ENCODE measurements around the gene CPTP. TPM values are rescaled to one million over a fixed set of nuclear protein-coding genes. Genes with fewer than 3 reads are reported as not detected.

Gene CPTP
- total RNA-seq, 1 donor, result 17.7 TPM

DNA sequence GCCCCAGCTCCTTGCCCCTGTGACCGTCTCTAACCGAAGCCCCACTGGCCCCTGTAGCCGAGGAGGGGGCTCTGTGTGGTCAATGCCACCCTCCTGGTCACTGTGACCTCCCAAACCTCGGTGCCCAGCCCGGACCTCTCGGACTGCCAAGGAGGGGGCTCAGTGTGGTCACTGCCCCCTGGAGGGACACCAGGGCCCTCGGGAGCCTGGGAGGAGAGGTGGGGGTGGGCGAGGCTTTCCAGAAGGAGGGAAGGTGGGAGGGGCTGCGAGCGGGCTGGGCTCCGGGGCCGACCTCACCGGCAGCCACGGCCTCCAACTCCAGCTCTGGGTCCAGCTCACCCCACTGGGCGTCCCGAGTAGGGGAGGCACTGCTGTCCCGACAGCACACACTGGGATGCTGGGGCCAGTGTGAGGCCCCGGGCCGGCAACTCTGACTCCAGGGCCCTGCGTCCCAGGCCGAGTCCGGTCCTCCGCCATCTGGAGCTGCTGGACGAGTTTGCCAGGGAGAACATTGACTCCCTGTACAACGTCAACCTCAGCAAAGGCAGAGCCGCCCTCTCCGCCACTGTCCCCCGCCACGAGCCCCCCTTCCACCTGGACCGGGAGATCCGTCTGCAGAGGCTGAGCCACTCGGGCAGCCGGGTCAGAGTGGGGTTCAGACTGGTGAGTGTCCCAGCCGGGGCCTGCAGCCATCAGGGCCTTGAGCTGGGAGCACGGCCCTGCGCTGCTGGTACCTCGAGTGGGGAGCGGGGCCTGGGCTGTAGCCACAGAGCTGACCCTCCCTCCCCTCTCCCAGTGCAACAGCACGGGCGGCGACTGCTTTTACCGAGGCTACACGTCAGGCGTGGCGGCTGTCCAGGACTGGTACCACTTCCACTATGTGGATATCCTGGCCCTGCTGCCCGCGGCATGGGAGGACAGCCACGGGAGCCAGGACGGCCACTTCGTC lies 38.0 kb upstream of the CPTP start:
- DNase-seq (ENCODE audit: low read depth), result no peak
- H3K4me3 ChIP-seq (ENCODE audit: low read depth, low read length), result no peak overlapping the region
- TF ChIP-seq, protein P1, sequence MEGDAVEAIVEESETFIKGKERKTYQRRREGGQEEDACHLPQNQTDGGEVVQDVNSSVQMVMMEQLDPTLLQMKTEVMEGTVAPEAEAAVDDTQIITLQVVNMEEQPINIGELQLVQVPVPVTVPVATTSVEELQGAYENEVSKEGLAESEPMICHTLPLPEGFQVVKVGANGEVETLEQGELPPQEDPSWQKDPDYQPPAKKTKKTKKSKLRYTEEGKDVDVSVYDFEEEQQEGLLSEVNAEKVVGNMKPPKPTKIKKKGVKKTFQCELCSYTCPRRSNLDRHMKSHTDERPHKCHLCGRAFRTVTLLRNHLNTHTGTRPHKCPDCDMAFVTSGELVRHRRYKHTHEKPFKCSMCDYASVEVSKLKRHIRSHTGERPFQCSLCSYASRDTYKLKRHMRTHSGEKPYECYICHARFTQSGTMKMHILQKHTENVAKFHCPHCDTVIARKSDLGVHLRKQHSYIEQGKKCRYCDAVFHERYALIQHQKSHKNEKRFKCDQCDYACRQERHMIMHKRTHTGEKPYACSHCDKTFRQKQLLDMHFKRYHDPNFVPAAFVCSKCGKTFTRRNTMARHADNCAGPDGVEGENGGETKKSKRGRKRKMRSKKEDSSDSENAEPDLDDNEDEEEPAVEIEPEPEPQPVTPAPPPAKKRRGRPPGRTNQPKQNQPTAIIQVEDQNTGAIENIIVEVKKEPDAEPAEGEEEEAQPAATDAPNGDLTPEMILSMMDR (IDR thresholded peaks at IDR 0.05; ENCODE audit: insufficient read depth, low read length), result no peak

DNA sequence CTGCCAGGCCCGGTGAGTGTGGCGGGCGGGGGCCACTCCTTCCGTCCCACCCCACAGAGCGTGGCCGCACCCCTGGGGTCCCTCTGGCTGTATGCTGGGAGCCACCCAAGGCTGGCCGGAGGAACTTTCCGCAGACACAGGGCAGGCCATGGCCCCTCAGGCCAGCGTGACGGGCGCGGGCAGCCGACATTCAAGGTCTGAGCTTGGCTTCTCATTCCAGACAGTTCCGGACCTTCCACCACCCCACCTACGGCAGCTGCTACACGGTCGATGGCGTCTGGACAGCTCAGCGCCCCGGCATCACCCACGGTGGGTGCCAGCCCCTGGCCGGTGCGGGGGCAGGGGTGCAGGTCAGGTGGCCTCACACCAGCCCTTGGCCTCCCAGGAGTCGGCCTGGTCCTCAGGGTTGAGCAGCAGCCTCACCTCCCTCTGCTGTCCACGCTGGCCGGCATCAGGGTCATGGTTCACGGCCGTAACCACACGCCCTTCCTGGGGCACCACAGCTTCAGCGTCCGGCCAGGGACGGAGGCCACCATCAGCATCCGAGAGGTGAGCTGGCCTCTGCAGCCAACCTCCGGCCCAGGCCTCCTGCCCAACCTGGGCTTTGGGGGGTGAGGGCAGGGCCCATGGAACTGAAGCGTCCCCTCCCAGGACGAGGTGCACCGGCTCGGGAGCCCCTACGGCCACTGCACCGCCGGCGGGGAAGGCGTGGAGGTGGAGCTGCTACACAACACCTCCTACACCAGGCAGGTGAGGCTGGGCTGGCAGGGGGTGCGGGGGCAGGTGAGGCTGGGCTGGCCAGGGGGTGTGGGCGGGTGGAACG lies 37.1 kb upstream of the CPTP start:
- TF ChIP-seq, protein P1 (IDR thresholded peaks at IDR 0.05; ENCODE audit: insufficient read depth, low read length), result no peak
- no peak overlapping the region for H3K4me3 ChIP-seq (ENCODE audit: low read depth, low read length)
- no peak for DNase-seq (ENCODE audit: low read depth)

- no peak for DNase-seq (ENCODE audit: low read depth)
- H3K4me3 ChIP-seq (ENCODE audit: low read depth, low read length), result no peak overlapping the region
- TF ChIP-seq, protein P1 (IDR thresholded peaks at IDR 0.05; ENCODE audit: insufficient read depth, low read length), result peak; percentile 79
These were observed 34.3 kb upstream of the CPTP start for GRCh38 chr1:1290238-1290731.

- DNase-seq (ENCODE audit: low read depth), result peak; percentile 41
- TF ChIP-seq, protein P1 (IDR thresholded peaks at IDR 0.05; ENCODE audit: insufficient read depth, low read length), result no peak
- no peak overlapping the region for H3K4me3 ChIP-seq (ENCODE audit: low read depth, low read length)
These were observed 33.5 kb upstream of the CPTP start for GRCh38 chr1:1291023-1291528.

DNA sequence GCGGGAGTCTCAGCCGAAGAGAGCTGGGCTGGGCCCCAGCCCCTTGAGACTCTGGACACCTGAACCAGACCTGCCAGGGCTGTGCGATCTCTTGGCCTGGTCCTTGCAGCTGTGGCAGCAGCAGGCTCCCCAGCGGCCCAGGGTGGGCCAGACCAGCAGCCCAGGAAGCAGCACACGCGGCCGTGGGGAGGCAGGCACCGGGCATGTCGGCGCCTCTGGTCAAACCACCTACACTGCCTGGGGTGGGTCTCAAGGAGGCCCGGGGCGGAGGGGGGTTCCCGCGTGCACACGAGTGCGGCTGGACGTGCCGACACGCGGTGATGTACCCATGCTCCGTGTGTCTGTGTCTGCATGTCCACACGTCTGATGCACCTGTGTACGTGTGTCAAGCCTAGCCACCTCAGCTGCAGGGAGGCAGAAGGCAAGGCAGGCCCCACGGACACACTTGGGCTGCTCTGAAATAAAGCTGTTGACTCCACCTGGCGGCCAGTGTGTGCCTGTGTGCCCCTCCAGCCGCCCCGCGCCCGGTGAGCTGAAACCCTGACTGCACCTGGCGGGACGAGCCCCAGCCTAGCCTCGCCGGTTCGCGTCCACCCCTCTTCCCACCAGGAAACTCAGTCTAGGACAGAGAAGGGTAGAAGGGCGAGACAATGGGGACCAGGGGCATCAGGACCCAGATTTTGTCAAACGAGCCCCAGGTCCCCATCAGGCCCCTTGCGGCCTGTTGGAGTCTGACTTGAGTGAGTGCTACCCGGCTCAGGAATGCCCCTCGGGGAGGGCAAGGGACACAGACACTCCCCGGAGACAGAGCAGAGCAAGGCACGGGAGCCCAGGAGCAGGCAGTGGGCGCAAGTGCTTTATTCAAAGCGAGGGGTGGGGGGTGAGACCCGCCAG lies 32.8 kb upstream of the CPTP start:
- DNase-seq (ENCODE audit: low read depth), result peak; percentile 60
- no peak overlapping the region for H3K4me3 ChIP-seq (ENCODE audit: low read depth, low read length)
- TF ChIP-seq, protein P1 (IDR thresholded peaks at IDR 0.05; ENCODE audit: insufficient read depth, low read length), result peak; percentile 65

- TF ChIP-seq, protein P1 (IDR thresholded peaks at IDR 0.05; ENCODE audit: insufficient read depth, low read length), result no peak
- DNase-seq (ENCODE audit: low read depth), result no peak
- no peak overlapping the region for H3K4me3 ChIP-seq (ENCODE audit: low read depth, low read length)
These were observed 32.2 kb upstream of the CPTP start for GRCh38 chr1:1292442-1292779.
